Measurements from ENCODE around the gene P4HB. TPM values are rescaled to one million over a fixed set of nuclear protein-coding genes. Genes with fewer than 3 reads are reported as not detected.
A peak's percentile ranks its signal among the peaks of the same experiment; 100 is the strongest.

P4HB gene
- total RNA-seq, 1 experiment from 2014 or later = 175 TPM

- Histone ChIP-seq H3K4me3 (ENCODE audit: low read length) (peak within 1 kb of the TSS; percentile 97), H4K20me1 (ENCODE audit: insufficient read depth, low read depth, low read length) (no peaks in the 10 kb centered on the region), H2AFZ (ENCODE audit: low read length) (no peak within 1 kb of the TSS)
These were observed 25.5 kb downstream of the P4HB start, which contains the start of gene PPP1R27 for GRCh38 chr17:81834831-81835267. Gene PPP1R27 (minus strand): TSS chr17:81835050. CDS start chr17:81834953, 97 bp downstream.

GRCh38 chr17:81833921-81834830 lies 26.2 kb downstream of the P4HB start:
- Histone ChIP-seq H3K4me1 (ENCODE audit: low read length) (peaks cover 31% of the 10 kb centered on the region), H3K4me3 (ENCODE audit: low read length) (peak overlapping the region; percentile 97), H3K27me3 (ENCODE audit: low read length) (no peaks in the 10 kb centered on the region), H3K79me2 (ENCODE audit: low read length) (peaks cover 25% of the 10 kb centered on the region), H2AFZ (ENCODE audit: low read length) (no peak overlapping the region), H3K36me3 (ENCODE audit: insufficient read depth, low read length) (no peaks in the 10 kb centered on the region), H3K9me2 (replicated peaks; ENCODE audit: insufficient read depth, low read length) (no peaks in the 10 kb centered on the region), H3K27ac (ENCODE audit: low read length) (peak overlapping the region; percentile 71; the same call in 1 of the 2 replicates), H3K4me2 (ENCODE audit: low read depth, low read length, poor library complexity, severe bottlenecking) (peak overlapping the region; percentile 94), H3K9me3 (ENCODE audit: low read length) (no peaks in the 10 kb centered on the region), H3K9ac (ENCODE audit: low read length) (peak overlapping the region; percentile 92), H4K20me1 (ENCODE audit: insufficient read depth, low read depth, low read length) (no peaks in the 10 kb centered on the region)
- no peak for DNase-seq

More at GRCh38 chr17:81834831-81835267, 25.5 kb downstream of the P4HB start, which contains the start of gene PPP1R27:
- Histone ChIP-seq H3K79me2 (ENCODE audit: low read length) (peaks cover 25% of the 10 kb centered on the region), H3K27me3 (ENCODE audit: low read length) (no peaks in the 10 kb centered on the region), H3K36me3 (ENCODE audit: insufficient read depth, low read length) (no peaks in the 10 kb centered on the region), H3K9me3 (ENCODE audit: low read length) (no peaks in the 10 kb centered on the region), H3K4me1 (ENCODE audit: low read length) (peaks cover 35% of the 10 kb centered on the region), H3K4me2 (ENCODE audit: low read depth, low read length, poor library complexity, severe bottlenecking) (peak within 1 kb of the TSS; percentile 94), H3K9ac (ENCODE audit: low read length) (peak within 1 kb of the TSS; percentile 92), H3K27ac (ENCODE audit: low read length) (no peak within 1 kb of the TSS), H3K9me2 (replicated peaks; ENCODE audit: insufficient read depth, low read length) (no peaks in the 10 kb centered on the region)
- no peak for DNase-seq

- Histone ChIP-seq H3K27me3 (ENCODE audit: low read length) (no peaks in the 10 kb centered on the region), H3K79me2 (ENCODE audit: low read length) (peaks cover 25% of the 10 kb centered on the region), H3K4me1 (ENCODE audit: low read length) (peaks cover 30% of the 10 kb centered on the region), H2AFZ (ENCODE audit: low read length) (peak within 1 kb of the TSS; percentile 1; the same call in 1 of the 2 replicates), H3K9ac (ENCODE audit: low read length) (peak within 1 kb of the TSS; percentile 93), H3K36me3 (ENCODE audit: insufficient read depth, low read length) (no peaks in the 10 kb centered on the region), H3K27ac (ENCODE audit: low read length) (peak within 1 kb of the TSS; percentile 71), H4K20me1 (ENCODE audit: insufficient read depth, low read depth, low read length) (no peaks in the 10 kb centered on the region), H3K9me2 (replicated peaks; ENCODE audit: insufficient read depth, low read length) (no peaks in the 10 kb centered on the region), H3K4me2 (ENCODE audit: low read depth, low read length, poor library complexity, severe bottlenecking) (peak within 1 kb of the TSS; percentile 98), H3K9me3 (ENCODE audit: low read length) (no peaks in the 10 kb centered on the region), H3K4me3 (ENCODE audit: low read length) (peak within 1 kb of the TSS; percentile 97)
- peak; percentile 98 for DNase-seq
These were observed 27.0 kb downstream of the P4HB start, which contains the start of gene MCRIP1 for GRCh38 chr17:81833160-81833920. Gene MCRIP1 (minus strand): TSS chr17:81833291. CDS start chr17:81824506, 8,785 bp downstream.

GRCh38 chr17:81832608-81833159 lies 27.7 kb downstream of the P4HB start:
- Histone ChIP-seq H3K27me3 (ENCODE audit: low read length) (no peaks in the 10 kb centered on the region), H3K9ac (ENCODE audit: low read length) (peak overlapping the region; percentile 93), H3K4me1 (ENCODE audit: low read length) (peaks cover 30% of the 10 kb centered on the region), H3K9me3 (ENCODE audit: low read length) (no peaks in the 10 kb centered on the region), H3K27ac (ENCODE audit: low read length) (peak overlapping the region; percentile 66), H3K9me2 (replicated peaks; ENCODE audit: insufficient read depth, low read length) (no peaks in the 10 kb centered on the region), H4K20me1 (ENCODE audit: insufficient read depth, low read depth, low read length) (no peaks in the 10 kb centered on the region), H2AFZ (ENCODE audit: low read length) (peak overlapping the region; percentile 1; the same call in 1 of the 2 replicates), H3K79me2 (ENCODE audit: low read length) (peaks cover 25% of the 10 kb centered on the region), H3K4me2 (ENCODE audit: low read depth, low read length, poor library complexity, severe bottlenecking) (peak overlapping the region; percentile 98), H3K36me3 (ENCODE audit: insufficient read depth, low read length) (no peaks in the 10 kb centered on the region), H3K4me3 (ENCODE audit: low read length) (peak overlapping the region; percentile 93)
- DNase-seq = peak; percentile 70

- no peaks in the 10 kb centered on the region for H3K36me3 ChIP-seq (ENCODE audit: insufficient read depth, low read length)
- DNase-seq = peak; percentile 83
- H3K9ac ChIP-seq (ENCODE audit: low read length) = peak overlapping the region; percentile 93
- no peaks in the 10 kb centered on the region for H4K20me1 ChIP-seq (ENCODE audit: insufficient read depth, low read depth, low read length)
- peak overlapping the region; percentile 66 for H3K27ac ChIP-seq (ENCODE audit: low read length)
- peaks cover 30% of the 10 kb centered on the region for H3K4me1 ChIP-seq (ENCODE audit: low read length)
- H3K4me3 ChIP-seq (ENCODE audit: low read length) = peak overlapping the region; percentile 93
- H3K27me3 ChIP-seq (ENCODE audit: low read length) = no peaks in the 10 kb centered on the region
- H3K9me3 ChIP-seq (ENCODE audit: low read length) = no peaks in the 10 kb centered on the region
- peak overlapping the region; percentile 45; the same call in 1 of the 2 replicates for H2AFZ ChIP-seq (ENCODE audit: low read length)
- peaks cover 25% of the 10 kb centered on the region for H3K79me2 ChIP-seq (ENCODE audit: low read length)
- peak overlapping the region; percentile 98 for H3K4me2 ChIP-seq (ENCODE audit: low read depth, low read length, poor library complexity, severe bottlenecking)
- no peaks in the 10 kb centered on the region for H3K9me2 ChIP-seq (replicated peaks; ENCODE audit: insufficient read depth, low read length)
These were observed 28.3 kb downstream of the P4HB start for GRCh38 chr17:81831957-81832607.

GRCh38 chr17:81831563-81831956 lies 28.8 kb downstream of the P4HB start:
- Histone ChIP-seq H3K4me2 (ENCODE audit: low read depth, low read length, poor library complexity, severe bottlenecking) (peak overlapping the region; percentile 98), H3K9me2 (replicated peaks; ENCODE audit: insufficient read depth, low read length) (no peaks in the 10 kb centered on the region), H3K79me2 (ENCODE audit: low read length) (peaks cover 25% of the 10 kb centered on the region), H3K36me3 (ENCODE audit: insufficient read depth, low read length) (no peaks in the 10 kb centered on the region), H3K4me1 (ENCODE audit: low read length) (peaks cover 30% of the 10 kb centered on the region), H3K27me3 (ENCODE audit: low read length) (no peaks in the 10 kb centered on the region), H3K27ac (ENCODE audit: low read length) (peak overlapping the region; percentile 56; the same call in 1 of the 2 replicates), H2AFZ (ENCODE audit: low read length) (peak overlapping the region; percentile 45; the same call in 1 of the 2 replicates), H3K9ac (ENCODE audit: low read length) (peak overlapping the region; percentile 93), H4K20me1 (ENCODE audit: insufficient read depth, low read depth, low read length) (no peaks in the 10 kb centered on the region), H3K9me3 (ENCODE audit: low read length) (no peaks in the 10 kb centered on the region), H3K4me3 (ENCODE audit: low read length) (peak overlapping the region; percentile 93)
- DNase-seq = no peak

- H3K4me3 ChIP-seq (ENCODE audit: low read length) = no peak overlapping the region
- no peak overlapping the region for H2AFZ ChIP-seq (ENCODE audit: low read length)
- H3K79me2 ChIP-seq (ENCODE audit: low read length) = peaks cover 25% of the 10 kb centered on the region
- no peak overlapping the region for H3K4me2 ChIP-seq (ENCODE audit: low read depth, low read length, poor library complexity, severe bottlenecking)
- H3K27me3 ChIP-seq (ENCODE audit: low read length) = no peaks in the 10 kb centered on the region
- no peaks in the 10 kb centered on the region for H3K9me3 ChIP-seq (ENCODE audit: low read length)
- no peak overlapping the region for H3K27ac ChIP-seq (ENCODE audit: low read length)
- no peaks in the 10 kb centered on the region for H4K20me1 ChIP-seq (ENCODE audit: insufficient read depth, low read depth, low read length)
- H3K4me1 ChIP-seq (ENCODE audit: low read length) = peaks cover 30% of the 10 kb centered on the region
- H3K9me2 ChIP-seq (replicated peaks; ENCODE audit: insufficient read depth, low read length) = no peaks in the 10 kb centered on the region
- no peak overlapping the region for H3K9ac ChIP-seq (ENCODE audit: low read length)
- no peaks in the 10 kb centered on the region for H3K36me3 ChIP-seq (ENCODE audit: insufficient read depth, low read length)
- DNase-seq = no peak
These were observed 30.5 kb downstream of the P4HB start for GRCh38 chr17:81829858-81830257.
